GM18873 (cell line): ENCODE data around the gene SSR3.
"Not testable (repeated sequence)": the region's sequence is repeated elsewhere in the genome, so short reads cannot be mapped to it uniquely, and the experiment has no call there.

ENCODE experiments used
- ATAC-seq: cut with Tn5 transposase; IDR thresholded peaks from one replicate; pipeline ENCODE4 v1.9.1; 2021; ENCODE audit warnings: mild to moderate bottlenecking, moderate library complexity, moderate number of reproducible peaks; ENCODE audit not compliant: unreplicated experiment, low FRiP score

The SSR3 gene

GRCh38 chr3:156554842-156555687 lies at the start of gene SSR3:
TSS of gene SSR3 (minus strand) at chr3:156555117. CDS start at chr3:156555089, 28 bp downstream.
- ATAC-seq, result peak; percentile 97

DNA sequence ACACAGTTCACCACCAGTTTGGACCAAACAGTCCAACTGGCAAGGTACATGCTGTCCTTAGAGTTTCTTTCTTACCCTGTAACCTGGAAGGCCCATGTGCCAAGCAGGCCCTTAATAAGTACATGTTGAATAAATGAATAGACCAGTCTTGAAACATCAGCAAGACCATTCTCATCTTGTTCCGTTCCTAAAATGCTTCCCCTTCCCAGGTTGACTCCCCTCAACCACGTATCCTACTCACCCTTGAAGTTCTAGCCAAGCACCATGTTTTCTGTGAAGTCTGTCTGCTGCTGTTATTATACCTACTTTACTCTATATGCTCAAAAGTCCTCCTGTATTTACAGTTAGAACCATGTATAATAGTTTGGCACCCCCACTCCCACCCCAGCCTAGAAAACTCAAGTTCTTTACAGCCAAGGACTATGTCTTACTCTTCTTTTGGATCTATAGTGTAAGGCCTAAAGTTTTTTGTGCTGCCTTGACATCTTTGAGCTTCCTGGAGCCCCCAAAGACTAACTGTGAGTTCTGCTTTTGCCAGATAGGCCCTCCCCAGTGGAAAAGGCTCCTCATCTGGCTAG lies 49.2 kb upstream of the SSR3 start:
- no peak for ATAC-seq

GRCh38 chr3:156603379-156604017 lies 48.6 kb upstream of the SSR3 start:
- ATAC-seq, result no peak

DNA sequence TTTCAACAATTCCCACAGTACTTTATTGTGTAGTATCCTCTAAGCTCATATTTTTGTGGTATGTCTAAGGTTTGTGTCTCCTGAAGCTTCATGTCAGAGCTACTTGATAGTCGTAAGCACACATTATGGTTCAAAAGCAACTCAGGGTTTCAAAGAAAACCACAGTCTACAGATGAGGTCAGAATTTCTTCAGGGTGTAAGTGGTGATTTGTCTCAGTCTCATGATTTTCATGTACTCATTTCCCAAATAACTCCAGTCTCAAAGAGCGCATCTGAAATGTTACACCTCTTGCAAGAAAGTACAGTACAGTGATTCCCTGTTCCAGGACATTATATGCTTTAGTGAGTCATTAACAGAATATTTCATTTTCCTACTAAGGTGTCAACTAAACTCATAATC lies 47.5 kb upstream of the SSR3 start:
- ATAC-seq, result no peak

DNA sequence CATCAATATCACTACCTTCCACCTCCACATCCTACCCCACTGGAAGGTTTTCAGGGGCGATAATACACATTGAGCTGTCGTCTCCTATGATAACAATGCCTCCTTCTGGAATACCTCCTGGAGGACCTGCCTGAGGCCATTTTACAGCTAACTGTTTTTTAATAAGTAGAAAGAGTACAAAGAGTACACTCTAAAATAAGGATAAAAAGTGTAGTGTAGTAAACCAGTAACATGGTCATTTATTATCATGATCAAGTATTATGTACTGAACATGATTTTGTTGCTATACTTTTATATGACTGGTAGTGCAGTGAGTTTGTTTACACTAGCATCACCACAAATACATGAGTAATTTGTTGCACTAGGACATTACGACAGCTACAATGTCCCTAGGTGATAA lies 46.6 kb upstream of the SSR3 start:
- ATAC-seq, result no peak

DNA sequence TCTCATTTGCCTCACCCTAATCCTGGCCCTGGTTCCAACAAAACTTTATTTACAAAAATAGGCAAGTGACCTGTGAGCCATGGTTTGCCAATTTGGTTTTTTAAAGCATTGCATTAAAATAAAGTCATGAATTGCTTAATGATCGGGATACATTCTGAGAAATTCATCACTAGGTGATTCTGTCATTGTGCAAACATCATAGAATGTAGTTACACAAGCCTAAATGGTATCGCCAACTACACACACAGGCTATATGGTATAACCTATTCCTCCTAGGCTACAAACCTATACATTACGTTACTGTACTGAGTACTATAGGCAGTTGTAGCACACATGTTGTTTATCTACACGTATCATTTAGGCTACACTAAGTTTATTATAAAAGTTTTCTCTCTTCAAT lies 45.9 kb upstream of the SSR3 start:
- ATAC-seq, result no peak

- no peak for ATAC-seq
Measured at GRCh38 chr3:156599089-156599874, 44.4 kb upstream of the SSR3 start.

- ATAC-seq, result no peak
Measured at GRCh38 chr3:156598413-156598812, 43.5 kb upstream of the SSR3 start.

DNA sequence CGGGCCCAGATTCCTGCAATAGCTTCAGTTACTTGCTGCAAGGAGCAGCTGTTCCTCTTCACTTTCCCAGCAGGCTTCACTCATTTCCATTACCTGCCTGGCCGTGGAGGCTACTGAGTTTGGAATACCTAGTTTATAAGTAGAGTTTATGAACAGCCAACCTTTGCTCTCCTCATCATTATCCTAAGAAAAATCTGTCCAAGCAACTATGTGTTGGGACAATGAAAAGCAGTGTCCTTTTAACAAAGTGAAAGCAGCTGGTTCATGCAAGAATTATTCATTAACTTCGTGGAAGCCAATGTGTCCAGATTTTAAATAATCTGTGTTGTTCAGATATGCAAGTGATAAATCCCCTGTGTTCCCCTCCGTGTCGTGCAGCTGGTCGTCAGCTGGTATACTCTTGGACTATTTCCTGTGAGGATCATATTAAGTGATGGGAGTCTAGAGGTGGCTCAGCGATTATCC lies 39.3 kb upstream of the SSR3 start:
- no peak for ATAC-seq

- no peak for ATAC-seq
Measured at GRCh38 chr3:156593814-156594213, 38.9 kb upstream of the SSR3 start.

- ATAC-seq, result not testable (repeated sequence)
Measured at GRCh38 chr3:156589806-156590205, 34.9 kb upstream of the SSR3 start.

- ATAC-seq, result no peak
Measured at GRCh38 chr3:156587760-156588069, 32.8 kb upstream of the SSR3 start.

- ATAC-seq, result no peak
Measured at GRCh38 chr3:156586905-156587759, 32.2 kb upstream of the SSR3 start.

GRCh38 chr3:156583469-156583868 lies 28.6 kb upstream of the SSR3 start:
- no peak for ATAC-seq

DNA sequence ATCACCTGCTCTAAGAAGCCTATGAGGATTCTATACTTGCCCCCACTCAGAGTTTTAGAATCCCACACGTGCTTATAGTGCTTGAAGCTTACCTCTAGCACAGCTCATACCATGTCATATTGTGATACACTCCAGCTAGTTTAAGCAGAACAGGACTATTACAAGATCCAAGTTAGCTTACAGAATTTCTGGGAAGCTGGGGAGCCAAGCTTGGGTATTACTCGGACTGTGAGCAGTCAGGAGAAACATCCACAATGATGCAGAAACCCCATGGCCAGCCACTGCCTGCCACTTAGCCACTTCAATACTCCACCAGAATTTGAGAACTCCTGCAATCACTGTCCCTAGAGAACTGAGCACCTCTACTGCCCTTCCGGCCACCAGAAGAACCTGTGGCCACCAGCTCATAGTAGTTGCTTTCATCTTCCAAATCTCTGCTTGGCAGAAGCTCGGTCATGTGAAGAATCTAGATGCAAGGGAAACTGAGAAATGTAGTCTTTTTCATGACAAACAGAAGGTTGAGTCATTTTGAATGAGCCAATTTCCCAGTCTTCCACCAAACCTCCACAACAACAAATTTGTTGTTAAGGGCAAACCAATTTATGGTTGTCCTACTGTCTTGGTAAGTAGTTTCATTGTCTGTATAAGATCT lies 27.7 kb upstream of the SSR3 start:
- ATAC-seq, result no peak

DNA sequence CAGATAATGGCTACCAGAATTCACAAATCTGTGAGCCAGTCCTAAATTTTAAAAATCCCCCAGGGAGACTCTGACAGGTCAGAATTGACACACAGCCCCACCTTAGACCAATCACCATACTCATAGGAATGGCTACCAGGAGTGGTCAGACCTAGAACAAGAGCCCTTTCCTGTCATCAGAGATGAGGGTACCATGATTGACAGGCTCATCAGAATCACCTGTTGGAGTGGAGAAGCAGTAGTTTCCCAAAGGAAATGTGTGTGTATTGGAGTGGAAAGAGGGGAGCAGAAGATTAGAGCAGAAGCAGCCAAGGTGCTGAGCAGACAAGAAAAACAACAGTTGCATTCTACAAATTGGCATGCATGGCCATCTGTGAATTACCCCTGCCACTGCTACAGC lies 27.0 kb upstream of the SSR3 start:
- no peak for ATAC-seq

GRCh38 chr3:156581033-156581432 lies 26.1 kb upstream of the SSR3 start:
- ATAC-seq, result no peak

DNA sequence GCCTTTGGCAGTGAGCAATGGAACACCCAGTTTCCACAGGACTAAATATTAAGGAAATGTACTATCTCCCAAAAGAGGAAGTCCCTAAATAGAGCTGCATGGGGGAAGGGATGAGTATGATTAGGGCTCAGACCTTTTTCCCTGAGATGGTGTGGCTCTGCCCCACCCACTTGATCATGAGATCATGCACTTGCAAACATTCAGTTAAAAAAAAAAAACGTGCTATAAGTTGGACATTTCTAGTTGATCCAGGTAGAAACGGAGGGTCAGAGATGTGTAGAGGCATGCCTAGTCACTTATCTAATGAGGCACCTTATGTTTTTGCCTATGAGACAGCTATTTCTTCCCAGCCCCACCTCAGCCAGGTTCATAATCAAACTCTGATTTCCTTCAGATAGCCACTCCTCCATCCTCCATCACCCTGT lies 24.5 kb upstream of the SSR3 start:
- ATAC-seq, result no peak

DNA sequence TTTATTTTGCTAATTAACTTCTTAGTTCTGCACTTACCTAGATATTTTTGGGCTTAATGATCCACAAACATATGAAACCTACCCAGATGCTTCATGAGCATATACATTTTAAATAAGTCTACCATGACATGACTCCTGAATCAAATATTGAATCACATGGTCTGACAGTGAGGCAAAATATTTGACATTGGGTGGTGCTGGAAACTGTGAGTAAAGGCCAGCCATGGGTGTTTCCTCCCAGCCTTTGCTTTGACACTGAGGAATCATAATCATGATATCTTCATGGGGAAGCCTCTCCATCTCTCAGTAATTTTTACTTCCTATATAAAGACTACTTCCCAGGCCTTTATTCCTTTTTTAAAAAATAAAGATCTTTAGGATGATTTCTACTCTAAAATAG lies 22.8 kb upstream of the SSR3 start:
- no peak for ATAC-seq
